AG10803 (cell line): Measurements from ENCODE around the gene LRP11.
A peak's percentile ranks its signal among the peaks of the same experiment; 100 is the strongest.

ENCODE experiments used
- DNase-seq: peaks from one replicate; pipeline ENCODE4 v3.0.0; 2010; ENCODE audit warnings: low read depth
- H3K4me3 ChIP-seq: 2 replicates; pipeline ENCODE4 v1.5.1; 2011; ENCODE audit warnings: mild to moderate bottlenecking, low read length, control low read depth
- CTCF ChIP-seq: conservative IDR thresholded peaks from 2 replicates; pipeline ENCODE4 v1.5.1; 2011; ENCODE audit warnings: mild to moderate bottlenecking, low read length, control low read depth, inconsistent platforms

Gene LRP11

GRCh38 chr6:149901444-149902140, 37.4 kb upstream of the LRP11 start:
- TF ChIP-seq CTCF = no peak
- DNase-seq = no peak
- no peak overlapping the region for H3K4me3 ChIP-seq

GRCh38 chr6:149900620-149901443, 36.7 kb upstream of the LRP11 start:
- H3K4me3 ChIP-seq = no peak overlapping the region
- DNase-seq = no peak
- no peak for TF ChIP-seq CTCF

- no peak overlapping the region for H3K4me3 ChIP-seq
- no peak for TF ChIP-seq CTCF
- DNase-seq = no peak
Observed at GRCh38 chr6:149899926-149900619, 35.9 kb upstream of the LRP11 start.

GRCh38 chr6:149899486-149899885, 35.3 kb upstream of the LRP11 start:
- DNase-seq = no peak
- no peak for TF ChIP-seq CTCF
- no peak overlapping the region for H3K4me3 ChIP-seq

- H3K4me3 ChIP-seq = no peak overlapping the region
- TF ChIP-seq CTCF = no peak
- no peak for DNase-seq
Observed at GRCh38 chr6:149898966-149899365, 34.8 kb upstream of the LRP11 start.

GRCh38 chr6:149897855-149898744, 33.9 kb upstream of the LRP11 start, which contains the start of gene RAET1E:
TSS of gene RAET1E (minus strand) at chr6:149898113. CDS start at chr6:149890901, 7,212 bp downstream.
- no peak for DNase-seq
- 0 out of 2 replicates have a peak, but pooled peaks have one; percentile 11 for TF ChIP-seq CTCF
- H3K4me3 ChIP-seq = peak within 1 kb of the TSS; percentile 64
